B cell (primary cell): ENCODE results near the gene CHST13. TPM values are rescaled to one million over a fixed set of nuclear protein-coding genes. Genes with fewer than 3 reads are reported as not detected.

Source experiments
- ATAC-seq: fragments of 200-7000 bp; cut with Tn5 transposase; one replicate; pipeline ENCODE4 v1.10.0; 2021; ENCODE audit warnings: low read depth, mild to moderate bottlenecking, moderate number of reproducible peaks, moderate library complexity
- CTCF ChIA-PET: fragments of 350-600 bp; sonication (Branson Sonifier 250); formaldehyde crosslinking; loops from one replicate; lab custom pipeline; 2021; ENCODE audit warnings: antibody characterized with exemption, inconsistent platforms; lab: Charles Lee
- POLR2A ChIA-PET: fragments of 350-600 bp; sonication (Branson Sonifier 250); formaldehyde crosslinking; loops from one replicate; lab custom pipeline; 2021; ENCODE audit warnings: antibody characterized with exemption; lab: Charles Lee
- DNase-seq: peaks from one replicate; pipeline ENCODE4 v3.0.0; 2013
- H2AFZ ChIP-seq: 2 replicates; pipeline ENCODE4 v1.6.1; 2012; ENCODE audit warnings: mild to moderate bottlenecking, low read depth, low read length; ENCODE audit not compliant: insufficient read depth, poor library complexity, severe bottlenecking
- H3K27ac ChIP-seq, 2 donors: 1 replicate in 1 of 2; 2 replicates in 1 of 2; pipeline ENCODE4 v1.5.1; 2012 to 2013; ENCODE audit warnings: low read length in 2 of 2, mild to moderate bottlenecking in 2 of 2, moderate library complexity in 1 of 2
- H3K27me3 ChIP-seq, 4 experiments: fragments of 200-600 bp in 1 of 4; sonication (generic) in 1 of 4; replicated peaks in 1 of 4; 1 replicate in 2 of 4; 2 replicates in 2 of 4; pipeline versions ENCODE4 v1.6.1 to v1.7.0; 2013 to 2016; ENCODE audit warnings: low read length in 3 of 4, mild to moderate bottlenecking in 2 of 4, mixed read lengths in 1 of 4, moderate library complexity in 1 of 4; ENCODE audit not compliant: insufficient read depth in 4 of 4, control insufficient read depth in 3 of 4; ENCODE audit errors: control extremely low read depth in 1 of 4
- H3K36me3 ChIP-seq, 2 experiments: replicated peaks in 1 of 2; 1 replicate in 1 of 2; 2 replicates in 1 of 2; pipeline versions ENCODE4 v1.6.1 to v1.7.1; 2013; ENCODE audit warnings: low read length in 1 of 2; ENCODE audit not compliant: insufficient read depth in 2 of 2, control insufficient read depth in 1 of 2; ENCODE audit errors: control extremely low read depth in 1 of 2, extremely low read depth in 1 of 2
- H3K4me1 ChIP-seq, 2 donors: fragments of 200-600 bp in 1 of 2; sonication (generic) in 1 of 2; 1 replicate in 1 of 2; 2 replicates in 1 of 2; pipeline versions ENCODE4 v1.5.1 to v1.6.1; 2013 to 2017; ENCODE audit warnings: low read length in 2 of 2; ENCODE audit not compliant: control insufficient read depth in 2 of 2, insufficient read depth in 2 of 2
- H3K4me2 ChIP-seq: replicated peaks from 2 replicates; pipeline ENCODE3; 2012; ENCODE audit warnings: mild to moderate bottlenecking, low read depth, low read length; ENCODE audit not compliant: poor library complexity, severe bottlenecking
- H3K4me3 ChIP-seq, 5 experiments: fragments of 200-600 bp in 1 of 5; sonication (generic) in 1 of 5; 1 replicate in 3 of 5; 2 replicates in 2 of 5; pipeline versions ENCODE4 v1.5.1 to v1.7.0; 2011 to 2016; ENCODE audit warnings: low read length in 4 of 5, mild to moderate bottlenecking in 4 of 5, low read depth in 2 of 5, control low read depth in 1 of 5, moderate library complexity in 1 of 5; ENCODE audit not compliant: insufficient read depth in 1 of 5; ENCODE audit errors: control extremely low read depth in 1 of 5, extremely low read depth in 1 of 5
- H3K79me2 ChIP-seq: fragments of 200-600 bp; sonication (generic); one replicate; pipeline ENCODE4 v1.6.0; 2016; ENCODE audit warnings: low read length; ENCODE audit not compliant: control insufficient read depth, insufficient read depth
- H3K9ac ChIP-seq: fragments of 200-600 bp; sonication (generic); 2 replicates; pipeline ENCODE4 v1.6.1; 2017; ENCODE audit warnings: mild to moderate bottlenecking, low read length, moderate library complexity
- H3K9me3 ChIP-seq, 3 donors: one replicate each; pipeline versions ENCODE4 v1.6.1 to v1.7.1; 2013; ENCODE audit warnings: low read length in 2 of 3; ENCODE audit not compliant: control insufficient read depth in 2 of 3, insufficient read depth in 1 of 3; ENCODE audit errors: control extremely low read depth in 1 of 3
- H4K20me1 ChIP-seq: 2 replicates; pipeline ENCODE4 v1.6.0; 2012; ENCODE audit warnings: mild to moderate bottlenecking, low read length; ENCODE audit not compliant: insufficient read depth, control insufficient read depth, poor library complexity, severe bottlenecking
- H3K27ac Mint-ChIP-seq: one replicate; pipeline ENCODE4 v1.8.0; 2021; ENCODE audit warnings: mixed read lengths
- H3K27me3 Mint-ChIP-seq: one replicate; pipeline ENCODE4 v1.8.0; 2021; ENCODE audit warnings: mixed read lengths
- H3K4me1 Mint-ChIP-seq: one replicate; pipeline ENCODE4 v1.8.0; 2021; ENCODE audit warnings: mixed read lengths
- H3K4me3 Mint-ChIP-seq: one replicate; pipeline ENCODE4 v1.8.0; 2021; ENCODE audit warnings: mixed read lengths
- H3K9me3 Mint-ChIP-seq: one replicate; pipeline ENCODE4 v1.8.0; 2022; ENCODE audit warnings: mixed read lengths; ENCODE audit not compliant: insufficient read depth
- CTCF ChIP-seq: fragments of 200-600 bp; IDR thresholded peaks from one replicate; pipeline ENCODE4 v1.8.0; 2022; ENCODE audit warnings: antibody characterized with exemption, mild to moderate bottlenecking
- EZH2 ChIP-seq: IDR thresholded peaks from 2 replicates; pipeline ENCODE4 v1.6.1; 2012; ENCODE audit warnings: borderline replicate concordance, low read depth, mild to moderate bottlenecking, moderate library complexity, low read length; ENCODE audit not compliant: insufficient read depth, poor library complexity, severe bottlenecking
- WGBS: methylation state at CpG from one replicate; pipeline ENCODE4 v1.1.5; 2013; ENCODE audit warnings: missing lambda C conversion rate; ENCODE audit not compliant: insufficient coverage; 5-methylcytosine and 5-hydroxymethylcytosine counted together
- intact Hi-C: fragments of 100-400 bp; cut with micrococcal nuclease; formaldehyde crosslinking; loops from one replicate; pipeline ENCODE4 v1.10.0; 2022
- polyA plus RNA-seq: library from polyadenylated mRNA; depleted of rRNA; stranded (reverse); fragments of >200 nt; gene quantifications from 2 replicates; pipeline ENCODE4 v1.2.3, GENCODE V29; 2012
- total RNA-seq, 2 donors: library from RNA; stranded (reverse); fragments of 120-200 nt in 1 of 2; gene quantifications; 1 replicate in 1 of 2; 2 replicates in 1 of 2; pipeline versions ENCODE4 v1.2.3 to v1.2.4, GENCODE V29; 2013 to 2022

CHST13 gene
- total and polyA plus RNA-seq, 2 donors (not counting 1 experiment from before 2014, with no cell fraction given): 0.07 TPM; not detected in 1

GRCh38 chr3:126478581-126479310, 45.2 kb upstream of the CHST13 start:
- CTCF ChIA-PET: no interaction called here
- H3K9me3 ChIP-seq: peaks cover 0 to 7% (median 0%) of the 10 kb centered on the region in 3 donors

More at GRCh38 chr3:126478581-126479310, 45.2 kb upstream of the CHST13 start:
- Histone ChIP-seq H3K27me3 (no peaks in the 10 kb centered on the region), H3K4me3 (no peak overlapping the region), H3K27ac (no peak overlapping the region), H3K79me2 (peaks cover 9% of the 10 kb centered on the region), H3K9ac (no peak overlapping the region), H3K4me1 (peaks cover 17 to 20% of the 10 kb centered on the region in 2 donors), H2AFZ (no peak overlapping the region), H3K36me3 (no peaks in the 10 kb centered on the region), H3K4me2 (no peak overlapping the region), H4K20me1 (peaks cover 11% of the 10 kb centered on the region)
- Mint-ChIP-seq H3K27me3 (no peaks in the 10 kb centered on the region), H3K9me3 (no peaks in the 10 kb centered on the region), H3K4me3 (no peak overlapping the region), H3K27ac (no peak overlapping the region), H3K4me1 (peaks cover 19% of the 10 kb centered on the region)
- WGBS: 98% methylated on average over 9 of the region's 14 CpGs
- intact Hi-C loops: loop anchor here (5.0 to 10.0 kb wide), 4 partner anchors 396 to 1574 kb away; partner anchors contain the start of genes OSBPL11, SEC61A1 and SLC41A3
- ATAC-seq: no peak
- no peak for DNase-seq
- TF ChIP-seq EZH2: no peak
- TF ChIP-seq CTCF: no peak
- POLR2A ChIA-PET: no interaction called here
